Fibroblast of lung (primary cell): ENCODE results near the gene HCFC1.

ENCODE experiments used
- EZH2 ChIP-seq: IDR thresholded peaks from 2 replicates; pipeline ENCODE4 v1.5.1; 2012; ENCODE audit warnings: low read length, control low read depth, mild to moderate bottlenecking; ENCODE audit errors: missing control alignments
- TF ChIP-seq, protein P1 (sequence below), 2 donors: IDR thresholded peaks in 1 of 2; conservative IDR thresholded peaks in 1 of 2; 1 replicate in 1 of 2; 2 replicates in 1 of 2; pipeline ENCODE4 v1.5.1; 2011 to 2012; ENCODE audit warnings: low read length in 2 of 2, control low read depth in 1 of 2, inconsistent platforms in 1 of 2, low read depth in 1 of 2, mild to moderate bottlenecking in 1 of 2

DNA sequence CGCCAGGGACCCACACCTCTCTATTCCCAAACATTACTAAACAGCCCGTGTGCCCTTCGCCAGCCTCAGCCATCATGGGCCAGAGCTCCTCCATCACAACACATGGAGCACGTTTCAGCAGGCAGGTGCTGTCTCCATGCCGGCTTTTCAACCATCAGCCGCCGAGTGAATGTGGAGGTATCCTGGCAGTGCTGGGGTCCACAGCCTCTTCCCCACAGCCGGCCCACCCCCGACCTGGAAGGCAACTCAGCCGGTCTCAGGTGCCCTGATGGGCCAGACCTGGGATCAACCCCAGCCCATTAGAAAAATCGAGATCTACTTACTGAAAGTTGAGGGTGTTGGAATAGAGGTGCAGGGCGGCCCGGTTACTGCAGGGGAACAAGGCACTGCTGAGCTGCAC is 39.9 kb downstream of the HCFC1 start:
- no peak for TF ChIP-seq EZH2
- TF ChIP-seq, protein P1, sequence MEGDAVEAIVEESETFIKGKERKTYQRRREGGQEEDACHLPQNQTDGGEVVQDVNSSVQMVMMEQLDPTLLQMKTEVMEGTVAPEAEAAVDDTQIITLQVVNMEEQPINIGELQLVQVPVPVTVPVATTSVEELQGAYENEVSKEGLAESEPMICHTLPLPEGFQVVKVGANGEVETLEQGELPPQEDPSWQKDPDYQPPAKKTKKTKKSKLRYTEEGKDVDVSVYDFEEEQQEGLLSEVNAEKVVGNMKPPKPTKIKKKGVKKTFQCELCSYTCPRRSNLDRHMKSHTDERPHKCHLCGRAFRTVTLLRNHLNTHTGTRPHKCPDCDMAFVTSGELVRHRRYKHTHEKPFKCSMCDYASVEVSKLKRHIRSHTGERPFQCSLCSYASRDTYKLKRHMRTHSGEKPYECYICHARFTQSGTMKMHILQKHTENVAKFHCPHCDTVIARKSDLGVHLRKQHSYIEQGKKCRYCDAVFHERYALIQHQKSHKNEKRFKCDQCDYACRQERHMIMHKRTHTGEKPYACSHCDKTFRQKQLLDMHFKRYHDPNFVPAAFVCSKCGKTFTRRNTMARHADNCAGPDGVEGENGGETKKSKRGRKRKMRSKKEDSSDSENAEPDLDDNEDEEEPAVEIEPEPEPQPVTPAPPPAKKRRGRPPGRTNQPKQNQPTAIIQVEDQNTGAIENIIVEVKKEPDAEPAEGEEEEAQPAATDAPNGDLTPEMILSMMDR (conservative IDR thresholded peaks at IDR 0.05 in 1 of 2, IDR thresholded peaks at IDR 0.05 in 1 of 2; ENCODE audit: low read depth in 1 of 2, low read length in 2 of 2): no peak
